A549 (cell line): ENCODE measurements around the gene SH2D3A. TPM values are rescaled to one million over a fixed set of nuclear protein-coding genes. Genes with fewer than 3 reads are reported as not detected.
A peak's percentile ranks its signal among the peaks of the same experiment; 100 is the strongest.

Experiments used
- ATAC-seq, 2 experiments: fragments of 200-7000 bp in 1 of 2; fragments of >200 bp in 1 of 2; cut with Nextera tagmentation in 1 of 2; cut with Tn5 transposase in 1 of 2; 3 replicates each; pipeline versions ENCODE4 v1.8.0 to v1.9.1; 2018 to 2020; ENCODE audit warnings: mild to moderate bottlenecking in 1 of 2, moderate library complexity in 1 of 2
- CTCF ChIA-PET: fragments of 300-600 bp; sonication (Branson Sonifier 250); formaldehyde crosslinking; extraction: SDS; loops from one replicate; lab custom pipeline; 2021; ENCODE audit warnings: antibody characterized with exemption, inconsistent platforms; lab: Yijun Ruan, JAX
- POLR2A ChIA-PET: fragments of 350-600 bp; formaldehyde crosslinking; extraction: SDS; loops from one replicate; lab custom pipeline; 2021; ENCODE audit warnings: antibody characterized with exemption, inconsistent platforms; lab: Yijun Ruan, JAX
- DNase-seq, 2 experiments: peaks; one replicate each; pipeline versions ENCODE4 v3.0.0 to v3.0.0-alpha.2; 2011 to 2016; ENCODE audit warnings: low read depth in 1 of 2, low spot score in 1 of 2
- FAIRE-seq: peaks from 2 replicates; lab custom pipeline; 2011; peaks lifted over from hg19 to GRCh38; lab: Jason Lieb, UNC
- H3K27ac ChIP-seq, 2 experiments: fragments of >200 bp; sonication (Bioruptor Twin); formaldehyde crosslinking; 3 replicates each; pipeline ENCODE4 v1.5.1; 2016 to 2017
- H3K4me1 ChIP-seq: fragments of >200 bp; sonication (Bioruptor Twin); formaldehyde crosslinking; 3 replicates; pipeline ENCODE4 v1.6.1; 2016
- H3K4me2 ChIP-seq: fragments of >200 bp; sonication (Bioruptor Twin); formaldehyde crosslinking; 3 replicates; pipeline ENCODE4 v1.6.1; 2016
- H3K4me3 ChIP-seq: fragments of >200 bp; sonication (Bioruptor Twin); formaldehyde crosslinking; 3 replicates; pipeline ENCODE4 v1.5.1; 2016
- H3K9me3 ChIP-seq: fragments of >200 bp; sonication (Bioruptor Twin); formaldehyde crosslinking; 3 replicates; pipeline ENCODE4 v1.6.1; 2016
- ATOH8 ChIP-seq: fragments of 250-450 bp; sonication (Bioruptor Pico); IDR thresholded peaks from 2 replicates; pipeline ENCODE4 v1.5.0; 2020; ENCODE audit warnings: low read depth, mild to moderate bottlenecking, moderate library complexity
- EP300 ChIP-seq, 2 experiments: fragments of >200 bp; sonication (Bioruptor Twin); formaldehyde crosslinking; IDR thresholded peaks; 2 replicates in 1 of 2; 3 replicates in 1 of 2; pipeline ENCODE4 v1.6.1; 2016 to 2017
- FOSB ChIP-seq: fragments of 250-450 bp; sonication (Bioruptor Pico); IDR thresholded peaks from 2 replicates; pipeline ENCODE4 v1.5.0; 2020; ENCODE audit warnings: mild to moderate bottlenecking, moderate library complexity
- FOSL2 ChIP-seq, 2 experiments: fragments of 450-650 bp in 1 of 2; fragments of >200 bp in 1 of 2; sonication (Bioruptor Twin) in 1 of 2; formaldehyde crosslinking; IDR thresholded peaks; 2 replicates each; pipeline versions ENCODE4 v1.5.0 to v1.6.1; 2016 to 2020; ENCODE audit warnings: mild to moderate bottlenecking in 1 of 2, moderate library complexity in 1 of 2
- FOXS1 ChIP-seq: fragments of 250-450 bp; sonication (Bioruptor Pico); IDR thresholded peaks from 2 replicates; pipeline ENCODE4 v1.5.0; 2020; ENCODE audit warnings: mild to moderate bottlenecking, moderate library complexity
- HOXB13 ChIP-seq: fragments of 250-450 bp; sonication (Bioruptor Pico); IDR thresholded peaks from 2 replicates; pipeline ENCODE4 v1.5.0; 2020; ENCODE audit warnings: low read depth, mild to moderate bottlenecking, moderate library complexity
- JUN ChIP-seq, 2 experiments: fragments of >200 bp; sonication (Bioruptor Twin); formaldehyde crosslinking; IDR thresholded peaks; 2 replicates in 1 of 2; 3 replicates in 1 of 2; pipeline ENCODE4 v1.6.1; 2016 to 2017
- JUNB ChIP-seq: fragments of >200 bp; sonication (Bioruptor Twin); formaldehyde crosslinking; IDR thresholded peaks from 2 replicates; pipeline ENCODE4 v1.6.1; 2016
- KDM1A ChIP-seq: fragments of 200-600 bp; sonication (generic); IDR thresholded peaks from 2 replicates; pipeline ENCODE4 v1.6.1; 2016; ENCODE audit warnings: low read depth, mild to moderate bottlenecking
- MAX ChIP-seq: IDR thresholded peaks from 2 replicates; pipeline ENCODE4 v1.6.1; 2012
- NR3C1 ChIP-seq: fragments of >200 bp; sonication (Bioruptor Twin); formaldehyde crosslinking; IDR thresholded peaks from 3 replicates; pipeline ENCODE4 v1.6.1; 2017
- REST ChIP-seq: fragments of 200-600 bp; sonication (generic); IDR thresholded peaks from 2 replicates; pipeline ENCODE4 v1.6.1; 2016; ENCODE audit warnings: antibody characterized with exemption, mild to moderate bottlenecking, moderate library complexity
- SMC3 ChIP-seq: fragments of >200 bp; sonication (Bioruptor Twin); formaldehyde crosslinking; IDR thresholded peaks from 3 replicates; pipeline ENCODE4 v1.6.1; 2018; ENCODE audit warnings: inconsistent platforms
- ZC3H11A ChIP-seq: fragments of 450-650 bp; IDR thresholded peaks from 2 replicates; pipeline ENCODE4 v1.6.1; 2014; ENCODE audit warnings: antibody characterized with exemption, mild to moderate bottlenecking
- ZFP36 ChIP-seq: fragments of 450-650 bp; IDR thresholded peaks from 2 replicates; pipeline ENCODE4 v1.6.1; 2014; ENCODE audit warnings: borderline replicate concordance; ENCODE audit not compliant: partially characterized antibody
- WGBS: methylation state at CpG from one replicate; pipeline ENCODE4 v1.1.6; 2017; ENCODE audit errors: missing lambda C conversion rate; 5-methylcytosine and 5-hydroxymethylcytosine counted together
- polyA plus RNA-seq, 4 experiments: library from polyadenylated mRNA; depleted of rRNA in 3 of 4; stranded (reverse); fragments of >200 nt; fragmentation: RNase III in 1 of 4; extraction: RNeasy Plus Mini Kit Qiagen cat#74134 plus additional on column Dnase treatment in 1 of 4; gene quantifications; 2 replicates in 3 of 4; 3 replicates in 1 of 4; pipeline ENCODE4 v1.2.3, GENCODE V29; 2011 to 2017
- TF ChIP-seq, protein P1 (sequence below): IDR thresholded peaks from 2 replicates; pipeline ENCODE4 v1.6.1; 2012
- TF ChIP-seq, protein P2 (sequence below): fragments of 450-650 bp; IDR thresholded peaks from 2 replicates; pipeline ENCODE4 v1.6.1; 2014; ENCODE audit warnings: antibody characterized with exemption
- TF ChIP-seq, protein P3 (sequence below): fragments of 250-450 bp; sonication (Bioruptor Pico); IDR thresholded peaks from 2 replicates; pipeline ENCODE4 v1.5.0; 2021; ENCODE audit warnings: mild to moderate bottlenecking, moderate library complexity, borderline replicate concordance
- TF ChIP-seq, protein P4 (sequence below): fragments of >200 bp; sonication (Bioruptor Twin); formaldehyde crosslinking; IDR thresholded peaks from 3 replicates; pipeline ENCODE4 v1.6.1; 2016

SH2D3A gene
- polyA plus RNA-seq, 2 of the 4 experiments (the other 2 are of a cell fraction): 6.7 to 10.0 TPM

- Histone ChIP-seq H3K4me3 (no peak overlapping the region), H3K9me3 (no peaks in the 10 kb centered on the region), H3K4me2 (no peak overlapping the region)
- DNase-seq: no peak
- TF ChIP-seq FOSL2 (IDR thresholded peaks at IDR 0.05): no peak
- no peak for TF ChIP-seq FOSL2 (CRISPR knock-in tag; IDR thresholded peaks at IDR 0.05)
- no peak for TF ChIP-seq JUN (IDR thresholded peaks at IDR 0.05)
- no peak for TF ChIP-seq ZFP36
- no peak for TF ChIP-seq HOXB13
- no peak for TF ChIP-seq SMC3
- no peak for TF ChIP-seq ZC3H11A
- no peak for TF ChIP-seq EP300 (IDR thresholded peaks at IDR 0.05)
- TF ChIP-seq MAX: no peak
- TF ChIP-seq FOSB: no peak
- no peak for TF ChIP-seq REST
- TF ChIP-seq, protein P1, sequence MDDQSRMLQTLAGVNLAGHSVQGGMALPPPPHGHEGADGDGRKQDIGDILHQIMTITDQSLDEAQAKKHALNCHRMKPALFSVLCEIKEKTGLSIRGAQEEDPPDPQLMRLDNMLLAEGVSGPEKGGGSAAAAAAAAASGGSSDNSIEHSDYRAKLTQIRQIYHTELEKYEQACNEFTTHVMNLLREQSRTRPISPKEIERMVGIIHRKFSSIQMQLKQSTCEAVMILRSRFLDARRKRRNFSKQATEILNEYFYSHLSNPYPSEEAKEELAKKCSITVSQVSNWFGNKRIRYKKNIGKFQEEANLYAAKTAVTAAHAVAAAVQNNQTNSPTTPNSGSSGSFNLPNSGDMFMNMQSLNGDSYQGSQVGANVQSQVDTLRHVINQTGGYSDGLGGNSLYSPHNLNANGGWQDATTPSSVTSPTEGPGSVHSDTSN: no peak
- no peak for TF ChIP-seq FOXS1 (CRISPR knock-in tag)
- no peak for TF ChIP-seq NR3C1
- TF ChIP-seq JUNB: no peak
- TF ChIP-seq, all 56 proteins: peak for 0
- peaks cover 19% of the 10 kb centered on the region; the same call in 2 of the 3 replicates for H3K4me1 ChIP-seq
- FAIRE-seq (no peak), ATAC-seq (no peak)
- CTCF ChIA-PET: no interaction called here
- POLR2A ChIA-PET: no interaction called here
- no peak overlapping the region for H3K27ac ChIP-seq
- WGBS: 91% methylated on average over 16 of the region's 16 CpGs
These were observed 16.0 kb downstream of the SH2D3A start for GRCh38 chr19:6751189-6751588.

DNA sequence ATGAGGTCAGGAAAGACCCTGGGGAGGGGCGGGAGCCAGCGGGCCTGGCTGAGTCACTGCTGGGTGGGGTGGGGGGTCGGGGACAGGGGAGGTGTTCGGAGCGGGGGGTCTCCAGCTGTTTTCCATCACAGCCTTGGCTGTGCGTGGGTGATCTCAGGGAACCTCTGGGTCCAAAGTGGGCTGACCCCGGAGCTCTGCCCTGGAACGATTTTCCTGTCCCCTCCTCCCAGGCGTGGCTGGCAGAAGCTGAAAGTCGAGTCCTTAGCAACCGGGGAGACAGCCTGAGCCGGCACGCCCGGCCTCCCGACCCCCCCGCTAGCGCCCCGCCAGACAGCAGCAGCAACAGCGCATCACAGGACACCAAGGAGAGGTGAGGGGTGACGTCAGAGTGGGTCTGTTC, 17.2 kb downstream of the SH2D3A start:
- H3K4me1 ChIP-seq: peaks cover 30% of the 10 kb centered on the region
- TF ChIP-seq KDM1A: no peak
- TF ChIP-seq SMC3: no peak
- TF ChIP-seq, protein P2, sequence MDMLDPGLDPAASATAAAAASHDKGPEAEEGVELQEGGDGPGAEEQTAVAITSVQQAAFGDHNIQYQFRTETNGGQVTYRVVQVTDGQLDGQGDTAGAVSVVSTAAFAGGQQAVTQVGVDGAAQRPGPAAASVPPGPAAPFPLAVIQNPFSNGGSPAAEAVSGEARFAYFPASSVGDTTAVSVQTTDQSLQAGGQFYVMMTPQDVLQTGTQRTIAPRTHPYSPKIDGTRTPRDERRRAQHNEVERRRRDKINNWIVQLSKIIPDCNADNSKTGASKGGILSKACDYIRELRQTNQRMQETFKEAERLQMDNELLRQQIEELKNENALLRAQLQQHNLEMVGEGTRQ: no peak
- TF ChIP-seq ATOH8 (CRISPR knock-in tag): no peak
- TF ChIP-seq, protein P3, sequence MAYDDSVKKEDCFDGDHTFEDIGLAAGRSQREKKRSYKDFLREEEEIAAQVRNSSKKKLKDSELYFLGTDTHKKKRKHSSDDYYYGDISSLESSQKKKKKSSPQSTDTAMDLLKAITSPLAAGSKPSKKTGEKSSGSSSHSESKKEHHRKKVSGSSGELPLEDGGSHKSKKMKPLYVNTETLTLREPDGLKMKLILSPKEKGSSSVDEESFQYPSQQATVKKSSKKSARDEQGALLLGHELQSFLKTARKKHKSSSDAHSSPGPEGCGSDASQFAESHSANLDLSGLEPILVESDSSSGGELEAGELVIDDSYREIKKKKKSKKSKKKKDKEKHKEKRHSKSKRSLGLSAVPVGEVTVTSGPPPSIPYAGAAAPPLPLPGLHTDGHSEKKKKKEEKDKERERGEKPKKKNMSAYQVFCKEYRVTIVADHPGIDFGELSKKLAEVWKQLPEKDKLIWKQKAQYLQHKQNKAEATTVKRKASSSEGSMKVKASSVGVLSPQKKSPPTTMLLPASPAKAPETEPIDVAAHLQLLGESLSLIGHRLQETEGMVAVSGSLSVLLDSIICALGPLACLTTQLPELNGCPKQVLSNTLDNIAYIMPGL: no peak
- TF ChIP-seq, protein P4, sequence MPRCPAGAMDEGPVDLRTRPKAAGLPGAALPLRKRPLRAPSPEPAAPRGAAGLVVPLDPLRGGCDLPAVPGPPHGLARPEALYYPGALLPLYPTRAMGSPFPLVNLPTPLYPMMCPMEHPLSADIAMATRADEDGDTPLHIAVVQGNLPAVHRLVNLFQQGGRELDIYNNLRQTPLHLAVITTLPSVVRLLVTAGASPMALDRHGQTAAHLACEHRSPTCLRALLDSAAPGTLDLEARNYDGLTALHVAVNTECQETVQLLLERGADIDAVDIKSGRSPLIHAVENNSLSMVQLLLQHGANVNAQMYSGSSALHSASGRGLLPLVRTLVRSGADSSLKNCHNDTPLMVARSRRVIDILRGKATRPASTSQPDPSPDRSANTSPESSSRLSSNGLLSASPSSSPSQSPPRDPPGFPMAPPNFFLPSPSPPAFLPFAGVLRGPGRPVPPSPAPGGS: no peak
- ChIA-PET CTCF (interaction anchor here (1.3 to 1.4 kb wide), 2 partner anchors 11 to 112 kb away, joined by 3 to 5 read pairs; no protein-coding TSS in a partner anchor), POLR2A (interaction anchor here (0.5 kb wide), 1 partner anchor 114 kb away, joined by 4 read pairs; no protein-coding TSS in a partner anchor)
- H3K9me3 ChIP-seq: no peaks in the 10 kb centered on the region
- H3K4me2 ChIP-seq: no peak overlapping the region
- 89% methylated on average over 8 of the region's 20 CpGs for WGBS
- H3K4me3 ChIP-seq: no peak overlapping the region
- ATAC-seq (no peak), DNase-seq (no peak), FAIRE-seq (no peak)
- H3K27ac ChIP-seq: peak overlapping the region in 1 of 2 experiments; percentile 49; a peak in 2 of 6 replicates
